ENCODE measurements around the gene SLC6A3. TPM values are rescaled to one million over a fixed set of nuclear protein-coding genes. Genes with fewer than 3 reads are reported as not detected.

Gene SLC6A3
- total and polyA plus RNA-seq, 2 of the 13 experiments (the other 11 are each of a cell fraction or from before 2014, with no cell fraction given): 0.01 TPM; not detected in 1

DNA sequence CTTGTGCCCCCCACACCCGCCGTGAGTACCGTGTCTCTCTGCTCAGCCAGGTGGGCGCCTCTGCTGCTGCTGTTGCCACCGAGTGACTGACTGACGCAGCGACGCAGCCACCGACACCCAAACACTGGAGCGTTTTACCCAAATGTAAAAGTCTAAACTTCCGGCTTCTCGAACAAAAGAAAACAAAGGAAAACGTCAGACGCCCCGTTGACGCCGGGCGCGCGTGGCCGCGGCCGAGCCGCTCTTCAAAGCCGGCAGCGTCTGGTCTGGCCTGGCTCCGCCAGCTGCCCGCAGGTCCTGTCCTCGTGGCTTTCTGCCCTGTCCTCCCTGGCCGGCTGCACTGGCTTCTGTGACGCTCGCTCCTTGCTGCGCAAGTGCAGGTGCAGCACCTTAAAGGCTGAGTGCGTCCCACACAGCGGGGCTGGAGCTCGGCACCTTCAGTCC, 58.9 kb downstream of the SLC6A3 start (continued):
- TF ChIP-seq HNRNPH1 (optimal IDR thresholded peaks at IDR 0.05; ENCODE audit: low read depth, low read length): no peak
- no peak for TF ChIP-seq GLMP (CRISPR knock-in tag; IDR thresholded peaks at IDR 0.05; ENCODE audit: borderline replicate concordance)
- 0 out of 2 replicates have a peak, but pooled peaks have one; percentile 14 for TF ChIP-seq ZNF512B (CRISPR knock-in tag; IDR thresholded peaks at IDR 0.05; ENCODE audit: borderline replicate concordance)
- no peak for TF ChIP-seq ZBTB8A (CRISPR knock-in tag; IDR thresholded peaks at IDR 0.05; ENCODE audit: borderline replicate concordance, low read depth)
- TF ChIP-seq SMAD9 (CRISPR knock-in tag; IDR thresholded peaks at IDR 0.05): no peak
- TF ChIP-seq ATF7 (IDR thresholded peaks at IDR 0.05): no peak
- TF ChIP-seq ATF7 (CRISPR knock-in tag; IDR thresholded peaks at IDR 0.05): no peak
- no peak for TF ChIP-seq NONO (IDR thresholded peaks at IDR 0.05)
- no peak for TF ChIP-seq NONO (CRISPR knock-in tag; conservative IDR thresholded peaks at IDR 0.05)
- no peak for TF ChIP-seq CENPT (CRISPR knock-in tag; IDR thresholded peaks at IDR 0.05; ENCODE audit: low read depth)
- TF ChIP-seq NCOA2 (CRISPR knock-in tag; IDR thresholded peaks at IDR 0.05): no peak
- no peak for TF ChIP-seq PLSCR1 (CRISPR knock-in tag; IDR thresholded peaks at IDR 0.05; ENCODE audit: borderline replicate concordance)
- TF ChIP-seq, protein P1, sequence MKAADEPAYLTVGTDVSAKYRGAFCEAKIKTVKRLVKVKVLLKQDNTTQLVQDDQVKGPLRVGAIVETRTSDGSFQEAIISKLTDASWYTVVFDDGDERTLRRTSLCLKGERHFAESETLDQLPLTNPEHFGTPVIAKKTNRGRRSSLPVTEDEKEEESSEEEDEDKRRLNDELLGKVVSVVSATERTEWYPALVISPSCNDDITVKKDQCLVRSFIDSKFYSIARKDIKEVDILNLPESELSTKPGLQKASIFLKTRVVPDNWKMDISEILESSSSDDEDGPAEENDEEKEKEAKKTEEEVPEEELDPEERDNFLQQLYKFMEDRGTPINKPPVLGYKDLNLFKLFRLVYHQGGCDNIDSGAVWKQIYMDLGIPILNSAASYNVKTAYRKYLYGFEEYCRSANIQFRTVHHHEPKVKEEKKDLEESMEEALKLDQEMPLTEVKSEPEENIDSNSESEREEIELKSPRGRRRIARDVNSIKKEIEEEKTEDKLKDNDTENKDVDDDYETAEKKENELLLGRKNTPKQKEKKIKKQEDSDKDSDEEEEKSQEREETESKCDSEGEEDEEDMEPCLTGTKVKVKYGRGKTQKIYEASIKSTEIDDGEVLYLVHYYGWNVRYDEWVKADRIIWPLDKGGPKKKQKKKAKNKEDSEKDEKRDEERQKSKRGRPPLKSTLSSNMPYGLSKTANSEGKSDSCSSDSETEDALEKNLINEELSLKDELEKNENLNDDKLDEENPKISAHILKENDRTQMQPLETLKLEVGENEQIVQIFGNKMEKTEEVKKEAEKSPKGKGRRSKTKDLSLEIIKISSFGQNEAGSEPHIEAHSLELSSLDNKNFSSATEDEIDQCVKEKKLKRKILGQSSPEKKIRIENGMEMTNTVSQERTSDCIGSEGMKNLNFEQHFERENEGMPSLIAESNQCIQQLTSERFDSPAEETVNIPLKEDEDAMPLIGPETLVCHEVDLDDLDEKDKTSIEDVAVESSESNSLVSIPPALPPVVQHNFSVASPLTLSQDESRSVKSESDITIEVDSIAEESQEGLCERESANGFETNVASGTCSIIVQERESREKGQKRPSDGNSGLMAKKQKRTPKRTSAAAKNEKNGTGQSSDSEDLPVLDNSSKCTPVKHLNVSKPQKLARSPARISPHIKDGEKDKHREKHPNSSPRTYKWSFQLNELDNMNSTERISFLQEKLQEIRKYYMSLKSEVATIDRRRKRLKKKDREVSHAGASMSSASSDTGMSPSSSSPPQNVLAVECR (CRISPR knock-in tag; IDR thresholded peaks at IDR 0.05; ENCODE audit: borderline replicate concordance): peak; percentile 22; the same call in 1 of the 2 replicates
- TF ChIP-seq ZBTB1 (CRISPR knock-in tag; IDR thresholded peaks at IDR 0.05; ENCODE audit: borderline replicate concordance): no peak
- no peak for TF ChIP-seq RORA (CRISPR knock-in tag; IDR thresholded peaks at IDR 0.05)
- no peak for TF ChIP-seq ZNF746 (CRISPR knock-in tag; IDR thresholded peaks at IDR 0.05)
- TF ChIP-seq TBP (CRISPR knock-in tag; IDR thresholded peaks at IDR 0.05): no peak
- no peak for TF ChIP-seq SRF (IDR thresholded peaks at IDR 0.05; ENCODE audit: low read depth, low read length)
- TF ChIP-seq ZNF891 (CRISPR knock-in tag; IDR thresholded peaks at IDR 0.05): no peak
- no peak for TF ChIP-seq GABPA (IDR thresholded peaks at IDR 0.05; ENCODE audit: low read depth, low read length)
- TF ChIP-seq GABPA (CRISPR knock-in tag; IDR thresholded peaks at IDR 0.05; ENCODE audit: low read depth): no peak
- no peak for TF ChIP-seq TAF1 (CRISPR knock-in tag; IDR thresholded peaks at IDR 0.05)
- TF ChIP-seq NFATC3 (CRISPR knock-in tag; IDR thresholded peaks at IDR 0.05): no peak
- no peak for TF ChIP-seq ARNTL (CRISPR knock-in tag; IDR thresholded peaks at IDR 0.05)
